Stimulated activated CD8-positive, alpha-beta memory T cell treated with anti-CD3 and anti-CD28 coated beads, Interleukin-4, amount 100 ng/mL, for 24 hours (primary cell): Measurements from ENCODE around the gene HEATR5A.
"Not testable (repeated sequence)": the region's sequence is repeated elsewhere in the genome, so short reads cannot be mapped to it uniquely, and the experiment has no call there.

Experiments used
- DNase-seq: peaks from one replicate; pipeline ENCODE4 v3.0.0-alpha.2; 2020; ENCODE audit warnings: low read depth

HEATR5A gene

DNA sequence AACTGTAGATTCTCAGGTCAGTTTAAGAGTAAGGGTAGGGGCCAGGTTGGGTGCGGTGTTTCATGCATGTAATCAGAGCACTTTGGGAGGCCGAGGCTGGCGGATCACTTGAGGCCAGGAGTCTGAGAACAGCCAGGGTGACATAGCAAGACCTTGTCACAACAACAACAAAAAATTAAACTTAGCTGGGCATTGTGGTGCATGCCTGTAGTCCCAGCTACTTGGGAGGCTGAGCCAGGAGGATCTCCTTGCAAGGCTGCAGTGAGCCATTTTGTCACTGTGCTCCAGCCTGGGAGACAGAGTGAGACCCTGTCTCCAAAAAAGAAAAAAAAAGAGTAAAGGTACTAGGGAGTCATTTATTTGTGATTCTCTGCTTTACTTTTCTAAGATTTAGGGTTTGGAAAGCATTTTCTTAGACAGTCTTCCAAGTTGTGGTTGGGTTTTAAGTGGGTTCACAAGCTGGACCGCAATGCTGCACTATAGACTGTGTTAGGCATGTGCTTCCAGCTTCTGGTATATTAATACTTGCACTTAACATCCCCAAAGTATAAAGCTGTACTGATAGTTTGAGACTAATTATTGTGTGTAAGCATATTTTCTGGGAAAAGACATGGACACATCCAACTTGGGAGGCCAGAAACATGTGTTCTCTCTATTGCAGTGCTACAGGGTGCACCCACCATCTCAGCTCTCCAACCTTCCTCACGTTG is 163.7 kb downstream of the HEATR5A start:
- DNase-seq, result no peak

GRCh38 chr14:31255918-31256317 is 164.4 kb downstream of the HEATR5A start:
- not testable (repeated sequence) for DNase-seq

DNA sequence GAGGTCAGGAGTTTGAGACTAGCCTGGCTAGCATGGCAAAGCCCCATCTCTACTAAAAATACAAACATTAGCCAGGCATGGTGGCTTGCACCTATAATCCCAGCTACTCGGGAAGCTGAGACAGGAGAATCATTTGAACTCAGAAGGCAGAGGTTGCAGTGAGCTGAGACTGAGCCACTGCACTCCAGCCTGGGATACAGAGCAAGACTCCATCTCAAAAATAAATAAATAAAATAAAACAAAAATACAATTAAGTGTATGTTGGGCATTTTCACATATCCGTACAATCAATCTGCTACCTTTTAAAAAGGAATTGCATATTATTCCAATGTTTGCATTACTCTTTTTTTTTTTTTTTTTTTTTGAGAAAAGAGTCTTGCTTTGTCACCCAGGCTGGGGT is 165.1 kb downstream of the HEATR5A start:
- no peak for DNase-seq

GRCh38 chr14:31253746-31254471 is 166.4 kb downstream of the HEATR5A start:
- no peak for DNase-seq

DNA sequence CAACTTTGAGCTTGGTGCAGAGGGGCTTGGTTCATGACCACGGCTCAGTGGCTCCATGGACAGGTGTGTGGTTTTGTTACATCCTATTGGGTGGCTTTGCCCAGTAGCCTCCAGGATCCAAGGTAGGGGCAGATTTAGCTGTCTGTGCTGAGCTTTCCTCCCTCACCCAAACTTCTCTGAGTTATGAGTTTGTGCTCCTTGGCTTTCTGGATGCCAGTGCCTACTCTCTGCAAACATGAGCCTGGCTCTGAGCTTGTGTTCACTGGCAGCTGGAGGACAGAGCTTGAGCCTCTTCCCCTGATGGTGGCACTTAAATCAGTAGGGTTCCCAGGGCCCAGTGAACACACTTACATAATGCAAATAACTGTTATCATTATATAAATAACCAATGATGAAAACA is 167.5 kb downstream of the HEATR5A start:
- DNase-seq, result no peak

GRCh38 chr14:31251028-31251958 is 169.1 kb downstream of the HEATR5A start:
- no peak for DNase-seq

GRCh38 chr14:31244626-31245025 is 175.7 kb downstream of the HEATR5A start:
- no peak for DNase-seq

GRCh38 chr14:31243860-31244259 is 176.5 kb downstream of the HEATR5A start:
- DNase-seq, result no peak

DNA sequence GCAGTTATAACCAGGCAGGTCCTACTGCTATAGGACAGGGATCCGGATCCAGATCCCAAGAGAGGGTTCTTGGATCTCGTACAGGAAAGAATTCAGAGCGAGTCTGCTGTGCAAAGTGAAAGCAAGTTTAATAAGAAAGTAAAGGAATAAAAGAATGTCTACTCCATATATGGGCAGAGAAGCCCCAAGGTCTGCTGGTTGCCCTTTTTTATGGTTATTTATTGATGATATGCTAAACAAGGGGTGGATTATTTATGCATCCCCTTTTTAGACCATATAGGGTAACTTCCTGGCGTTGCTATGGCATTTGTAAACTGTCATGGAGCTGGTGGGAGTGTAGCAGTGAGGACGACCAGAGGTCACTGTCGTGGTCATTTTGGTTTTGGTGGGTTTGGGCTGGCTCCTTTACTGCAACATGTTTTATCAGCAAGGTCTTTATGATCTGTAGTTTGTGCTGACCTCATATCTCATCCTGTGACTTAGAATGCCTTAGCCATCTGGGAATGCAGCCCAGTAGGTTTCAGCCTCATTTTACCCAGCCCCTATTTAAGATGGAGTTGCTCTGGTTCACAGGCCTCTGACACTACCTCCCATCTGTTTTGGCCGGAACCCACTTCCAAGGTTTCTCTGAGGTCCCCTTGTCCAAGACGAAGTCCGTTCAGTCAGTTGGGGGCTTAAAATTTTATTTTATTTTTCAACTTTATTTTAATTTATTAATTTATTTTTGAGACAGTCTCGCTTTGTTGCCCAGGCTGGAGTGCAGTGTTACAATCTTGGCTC is 178.0 kb downstream of the HEATR5A start:
- not testable (repeated sequence) for DNase-seq
